Measurements from ENCODE around the gene CNN2. TPM values are rescaled to one million over a fixed set of nuclear protein-coding genes. Genes with fewer than 3 reads are reported as not detected.

CNN2 gene
- total and polyA plus RNA-seq, 2 of the 13 experiments (the other 11 are each of a cell fraction or from before 2014, with no cell fraction given), result 63.6 to 70.0 TPM

- TF ChIP-seq SRY (CRISPR knock-in tag; IDR thresholded peaks at IDR 0.05) (0 out of 2 replicates have a peak, but pooled peaks have one; percentile 46), AHR (CRISPR knock-in tag; IDR thresholded peaks at IDR 0.05) (no peak), MLX (CRISPR knock-in tag; IDR thresholded peaks at IDR 0.05) (0 out of 2 replicates have a peak, but pooled peaks have one; percentile 18), ZNF761 (CRISPR knock-in tag; conservative IDR thresholded peaks at IDR 0.05) (no peak), ZBTB1 (CRISPR knock-in tag; IDR thresholded peaks at IDR 0.05; ENCODE audit: borderline replicate concordance) (no peak), IRF2 (CRISPR knock-in tag; IDR thresholded peaks at IDR 0.05) (peak; percentile 55; the same call in 1 of the 2 replicates), KDM5B (CRISPR knock-in tag; IDR thresholded peaks at IDR 0.05; ENCODE audit: borderline replicate concordance) (peak; percentile 68; the same call in 1 of the 2 replicates), ZNF747 (CRISPR knock-in tag; IDR thresholded peaks at IDR 0.05; ENCODE audit: borderline replicate concordance) (peak; percentile 60), ZNF598 (CRISPR knock-in tag; IDR thresholded peaks at IDR 0.05; ENCODE audit: borderline replicate concordance) (no peak), PATZ1 (CRISPR knock-in tag; IDR thresholded peaks at IDR 0.05) (no peak; the same call in 1 of the 2 replicates), CTCF (CRISPR knock-in tag; IDR thresholded peaks at IDR 0.05) (peak; percentile 77), CBFB (CRISPR knock-in tag; IDR thresholded peaks at IDR 0.05) (peak; percentile 68; the same call in 1 of the 2 replicates), HNRNPK (IDR thresholded peaks at IDR 0.05; ENCODE audit: low read depth, low read length, poor library complexity, severe bottlenecking) (peak; percentile 60), ZNF768 (CRISPR knock-in tag; IDR thresholded peaks at IDR 0.05) (0 out of 2 replicates have a peak, but pooled peaks have one; percentile 56), ZNF709 (CRISPR knock-in tag; IDR thresholded peaks at IDR 0.05) (0 out of 2 replicates have a peak, but pooled peaks have one; percentile 39), RXRA (CRISPR knock-in tag; IDR thresholded peaks at IDR 0.05) (peak; percentile 23), ZNF883 (CRISPR knock-in tag; IDR thresholded peaks at IDR 0.05; ENCODE audit: not compliant biosample characterization) (peak; percentile 63), CEBPG (CRISPR knock-in tag; IDR thresholded peaks at IDR 0.05) (no peak), ZNF816 (CRISPR knock-in tag; IDR thresholded peaks at IDR 0.05; ENCODE audit: borderline replicate concordance) (peak; percentile 84; the same call in 1 of the 2 replicates), ZBTB33 (CRISPR knock-in tag; IDR thresholded peaks at IDR 0.05) (peak; percentile 71; the same call in 1 of the 2 replicates), ZKSCAN8 (CRISPR knock-in tag; IDR thresholded peaks at IDR 0.05; ENCODE audit: borderline replicate concordance) (0 out of 2 replicates have a peak, but pooled peaks have one; percentile 41), HNRNPL (IDR thresholded peaks at IDR 0.05; ENCODE audit: low read depth, low read length) (0 out of 2 replicates have a peak, but pooled peaks have one; percentile 8), KDM5A (IDR thresholded peaks at IDR 0.05; ENCODE audit: borderline replicate concordance, low read length) (no peak)
Measured at GRCh38 chr19:1064661-1065605, 38.5 kb downstream of the CNN2 start (continued).

Measured in HepG2 (cell line).